GM06990 (cell line): Measurements from ENCODE around the gene SEMA5A.

Experiments
- DNase-seq: peaks from one replicate; pipeline ENCODE4 v3.0.0-alpha.2; 2011; ENCODE audit not compliant: insufficient read length; ENCODE audit errors: extremely low read depth
- H3K27me3 ChIP-seq: replicated peaks from 2 replicates; pipeline ENCODE4 v1.6.0; 2011; ENCODE audit warnings: low read length; ENCODE audit not compliant: control insufficient read depth, insufficient read depth
- H3K36me3 ChIP-seq: 2 replicates; pipeline ENCODE4 v1.5.1; 2011; ENCODE audit warnings: low read length; ENCODE audit not compliant: control insufficient read depth, insufficient read depth
- H3K4me3 ChIP-seq: replicated peaks from 2 replicates; pipeline ENCODE4 v1.5.1; 2011; ENCODE audit warnings: low read depth, mild to moderate bottlenecking, control low read depth, low read length
- TF ChIP-seq, protein P1 (sequence below): IDR thresholded peaks from 2 replicates; pipeline ENCODE4 v1.5.1; 2011; ENCODE audit warnings: low read length, control low read depth, mild to moderate bottlenecking, inconsistent platforms; ENCODE audit not compliant: insufficient read depth, poor library complexity, severe bottlenecking

Gene SEMA5A

DNA sequence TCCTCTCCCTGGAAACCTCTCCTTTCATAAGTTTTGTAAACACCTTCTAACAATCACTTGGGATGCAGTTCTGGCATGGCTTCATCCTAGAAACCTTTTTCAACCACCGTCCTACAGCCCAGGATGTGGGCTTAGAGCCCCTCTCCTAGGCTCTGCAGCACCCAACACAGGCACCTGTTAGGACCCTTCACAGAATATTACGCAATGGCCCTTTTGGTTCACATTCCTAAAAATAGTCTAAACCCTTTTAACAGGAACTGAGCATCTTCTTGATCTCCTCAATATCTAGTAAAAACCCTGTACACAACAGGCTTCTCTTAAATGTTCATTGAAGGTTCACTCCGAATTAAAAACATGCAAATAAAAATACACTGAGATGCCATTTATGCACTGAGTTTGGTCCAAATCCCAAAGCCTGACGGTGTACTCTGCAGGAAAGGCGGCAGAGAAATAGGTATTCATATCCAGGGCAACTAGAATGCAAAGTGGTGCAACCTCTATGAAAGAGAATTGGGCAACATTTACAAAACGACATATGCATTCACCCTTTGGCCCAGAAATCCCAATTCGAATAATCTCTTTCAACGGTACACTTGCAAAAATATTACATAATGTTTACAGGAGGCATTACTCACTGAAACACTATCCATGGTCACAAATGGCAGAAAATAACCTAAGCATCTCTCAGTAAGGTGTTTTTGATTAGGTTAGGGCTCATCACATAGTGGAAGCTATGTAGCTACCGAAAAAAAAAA, 169.3 kb downstream of the SEMA5A start:
- DNase-seq: no peak
- Histone ChIP-seq H3K27me3 (no peaks in the 10 kb centered on the region), H3K36me3 (no peaks in the 10 kb centered on the region), H3K4me3 (no peak overlapping the region)
- TF ChIP-seq, protein P1, sequence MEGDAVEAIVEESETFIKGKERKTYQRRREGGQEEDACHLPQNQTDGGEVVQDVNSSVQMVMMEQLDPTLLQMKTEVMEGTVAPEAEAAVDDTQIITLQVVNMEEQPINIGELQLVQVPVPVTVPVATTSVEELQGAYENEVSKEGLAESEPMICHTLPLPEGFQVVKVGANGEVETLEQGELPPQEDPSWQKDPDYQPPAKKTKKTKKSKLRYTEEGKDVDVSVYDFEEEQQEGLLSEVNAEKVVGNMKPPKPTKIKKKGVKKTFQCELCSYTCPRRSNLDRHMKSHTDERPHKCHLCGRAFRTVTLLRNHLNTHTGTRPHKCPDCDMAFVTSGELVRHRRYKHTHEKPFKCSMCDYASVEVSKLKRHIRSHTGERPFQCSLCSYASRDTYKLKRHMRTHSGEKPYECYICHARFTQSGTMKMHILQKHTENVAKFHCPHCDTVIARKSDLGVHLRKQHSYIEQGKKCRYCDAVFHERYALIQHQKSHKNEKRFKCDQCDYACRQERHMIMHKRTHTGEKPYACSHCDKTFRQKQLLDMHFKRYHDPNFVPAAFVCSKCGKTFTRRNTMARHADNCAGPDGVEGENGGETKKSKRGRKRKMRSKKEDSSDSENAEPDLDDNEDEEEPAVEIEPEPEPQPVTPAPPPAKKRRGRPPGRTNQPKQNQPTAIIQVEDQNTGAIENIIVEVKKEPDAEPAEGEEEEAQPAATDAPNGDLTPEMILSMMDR: no peak

DNA sequence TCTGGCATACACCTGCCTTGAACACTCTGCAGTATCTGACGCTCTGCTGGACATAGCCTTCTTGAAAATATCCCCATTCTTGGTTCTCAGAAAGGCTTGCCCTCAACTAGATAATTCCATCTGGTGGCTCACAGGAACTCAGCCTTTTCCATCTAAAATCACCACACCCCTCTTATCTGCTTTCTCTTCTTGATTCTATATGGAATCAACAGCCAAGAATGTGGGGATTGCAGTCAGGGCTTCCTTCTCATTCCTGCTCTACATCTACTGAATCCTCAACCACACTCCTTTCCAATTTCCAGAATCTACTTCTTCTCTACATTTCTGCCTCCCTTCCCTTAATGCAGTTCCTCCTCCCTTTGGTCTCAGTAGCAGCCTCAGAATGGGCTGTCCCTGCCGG, 170.1 kb downstream of the SEMA5A start:
- H3K36me3 ChIP-seq: no peaks in the 10 kb centered on the region
- no peak overlapping the region for H3K4me3 ChIP-seq
- TF ChIP-seq, protein P1: no peak
- no peaks in the 10 kb centered on the region for H3K27me3 ChIP-seq
- no peak for DNase-seq

- no peak for DNase-seq
- no peaks in the 10 kb centered on the region for H3K36me3 ChIP-seq
- no peaks in the 10 kb centered on the region for H3K27me3 ChIP-seq
- H3K4me3 ChIP-seq: no peak overlapping the region
- TF ChIP-seq, protein P1: no peak
Observed at GRCh38 chr5:9374025-9374424, 171.8 kb downstream of the SEMA5A start.

DNA sequence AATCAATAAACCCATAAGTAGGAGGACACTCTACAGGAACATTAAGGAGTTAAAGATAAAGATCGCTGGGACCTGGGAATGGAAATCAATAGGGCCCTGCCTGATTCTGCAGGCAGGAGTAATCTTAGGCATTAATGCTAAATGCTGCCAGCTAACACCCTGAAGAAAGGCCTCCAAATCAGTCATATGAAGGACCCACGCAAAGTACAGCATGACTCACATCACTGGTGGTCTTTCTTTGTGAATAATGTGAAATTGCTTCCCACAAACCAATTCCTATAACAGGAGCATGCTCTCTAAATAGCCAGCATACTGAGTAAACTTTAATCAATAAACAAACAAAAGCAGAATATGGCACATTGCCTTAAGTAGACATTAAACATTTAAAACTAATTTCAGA, 172.3 kb downstream of the SEMA5A start:
- no peak for DNase-seq
- Histone ChIP-seq H3K36me3 (no peaks in the 10 kb centered on the region), H3K4me3 (no peak overlapping the region), H3K27me3 (no peaks in the 10 kb centered on the region)
- TF ChIP-seq, protein P1: no peak

GRCh38 chr5:9370256-9370655, 175.6 kb downstream of the SEMA5A start:
- DNase-seq: no peak
- Histone ChIP-seq H3K4me3 (no peak overlapping the region), H3K36me3 (no peaks in the 10 kb centered on the region), H3K27me3 (no peaks in the 10 kb centered on the region)
- TF ChIP-seq, protein P1: no peak
